CD14-positive monocyte (primary cell): Measurements from ENCODE around the gene MAST4. TPM values are rescaled to one million over a fixed set of nuclear protein-coding genes. Genes with fewer than 3 reads are reported as not detected.

Source experiments
- DNase-seq, 3 donors: peaks; one replicate each; pipeline ENCODE4 v3.0.0-alpha.2; 2011 to 2022
- H2AFZ ChIP-seq: 2 replicates; pipeline ENCODE4 v1.6.0; 2012; ENCODE audit warnings: mild to moderate bottlenecking, low read depth, low read length, inconsistent platforms; ENCODE audit not compliant: insufficient read depth, poor library complexity, severe bottlenecking
- H3K27ac ChIP-seq, 2 donors: 1 replicate in 1 of 2; 2 replicates in 1 of 2; pipeline ENCODE4 v1.5.1; 2012 to 2013; ENCODE audit warnings: low read length in 2 of 2, control low read depth in 1 of 2, inconsistent platforms in 1 of 2, low read depth in 1 of 2, mild to moderate bottlenecking in 1 of 2
- H3K27me3 ChIP-seq, 2 donors: one replicate each; pipeline versions ENCODE4 v1.6.0 to v1.6.1; 2011 to 2013; ENCODE audit warnings: low read length in 2 of 2; ENCODE audit not compliant: control insufficient read depth in 2 of 2, insufficient read depth in 2 of 2
- H3K36me3 ChIP-seq, 2 donors: replicated peaks in 1 of 2; 1 replicate in 1 of 2; 2 replicates in 1 of 2; pipeline versions ENCODE4 v1.5.1 to v1.6.1; 2012 to 2013; ENCODE audit warnings: low read length in 2 of 2, control low read depth in 1 of 2, inconsistent platforms in 1 of 2, mild to moderate bottlenecking in 1 of 2; ENCODE audit not compliant: insufficient read depth in 2 of 2, control insufficient read depth in 1 of 2
- H3K4me1 ChIP-seq, 2 donors: 1 replicate in 1 of 2; 2 replicates in 1 of 2; pipeline versions ENCODE4 v1.5.1 to v1.6.1; 2012 to 2013; ENCODE audit warnings: low read length in 2 of 2, control low read depth in 1 of 2, inconsistent platforms in 1 of 2, mild to moderate bottlenecking in 1 of 2, moderate library complexity in 1 of 2; ENCODE audit not compliant: insufficient read depth in 2 of 2, control insufficient read depth in 1 of 2
- H3K4me2 ChIP-seq: replicated peaks from 2 replicates; pipeline ENCODE3; 2012; ENCODE audit warnings: low read length, moderate library complexity, mild to moderate bottlenecking; ENCODE audit not compliant: poor library complexity, severe bottlenecking; ENCODE audit errors: extremely low read depth
- H3K4me3 ChIP-seq, 3 experiments: fragments of 200-600 bp in 1 of 3; sonication (generic) in 1 of 3; replicated peaks in 1 of 3; 1 replicate in 2 of 3; 2 replicates in 1 of 3; pipeline ENCODE4 v1.5.1; 2011 to 2013; ENCODE audit warnings: low read length in 3 of 3, mild to moderate bottlenecking in 3 of 3, control low read depth in 2 of 3, low read depth in 2 of 3, inconsistent platforms in 1 of 3, moderate library complexity in 1 of 3
- H3K79me2 ChIP-seq: 2 replicates; pipeline ENCODE4 v1.6.0; 2012; ENCODE audit warnings: mild to moderate bottlenecking, control low read depth, inconsistent platforms, low read length, moderate library complexity; ENCODE audit not compliant: insufficient read depth
- H3K9ac ChIP-seq: 2 replicates; pipeline ENCODE4 v1.6.0; 2017; ENCODE audit warnings: low read length, mild to moderate bottlenecking; ENCODE audit not compliant: insufficient read depth, poor library complexity, severe bottlenecking
- H3K9me3 ChIP-seq, 2 donors: replicated peaks in 1 of 2; 1 replicate in 1 of 2; 2 replicates in 1 of 2; pipeline versions ENCODE4 v1.5.1 to v1.6.1; 2012 to 2013; ENCODE audit warnings: low read length in 2 of 2, control low read depth in 1 of 2; ENCODE audit not compliant: control insufficient read depth in 1 of 2, insufficient read depth in 1 of 2
- H4K20me1 ChIP-seq: 2 replicates; pipeline ENCODE4 v1.6.0; 2012; ENCODE audit warnings: mild to moderate bottlenecking, low read length, control low read depth, moderate library complexity; ENCODE audit not compliant: insufficient read depth
- H3K27ac Mint-ChIP-seq, 7 donors: one replicate each; pipeline ENCODE4 v1.8.0; 2020; ENCODE audit warnings: mild to moderate bottlenecking in 7 of 7, mixed read lengths in 7 of 7, moderate library complexity in 6 of 7, inconsistent platforms in 2 of 7
- H3K27me3 Mint-ChIP-seq, 3 donors: one replicate each; pipeline ENCODE4 v1.8.0; 2021 to 2022; ENCODE audit warnings: low read depth in 3 of 3, mild to moderate bottlenecking in 3 of 3, mixed read lengths in 3 of 3, moderate library complexity in 3 of 3, inconsistent platforms in 1 of 3
- H3K36me3 Mint-ChIP-seq, 2 donors: one replicate each; pipeline ENCODE4 v1.8.0; 2020; ENCODE audit warnings: mixed read lengths in 2 of 2, inconsistent platforms in 1 of 2, mild to moderate bottlenecking in 1 of 2
- H3K4me1 Mint-ChIP-seq: one replicate; pipeline ENCODE4 v1.8.0; 2020; ENCODE audit warnings: mild to moderate bottlenecking, mixed read lengths
- H3K4me3 Mint-ChIP-seq, 2 donors: one replicate each; pipeline ENCODE4 v1.8.0; 2020; ENCODE audit warnings: mild to moderate bottlenecking in 2 of 2, mixed read lengths in 2 of 2, moderate library complexity in 1 of 2
- H3K9me3 Mint-ChIP-seq, 7 donors: one replicate each; pipeline ENCODE4 v1.8.0; 2020 to 2022; ENCODE audit warnings: mixed read lengths in 7 of 7, mild to moderate bottlenecking in 6 of 7, moderate library complexity in 6 of 7, inconsistent platforms in 2 of 7
- CTCF ChIP-seq: fragments of 200-600 bp; IDR thresholded peaks from one replicate; pipeline ENCODE4 v1.8.0; 2022; ENCODE audit warnings: antibody characterized with exemption, mild to moderate bottlenecking
- WGBS: methylation state at CpG from one replicate; pipeline ENCODE4 v1.1.5; 2013; ENCODE audit warnings: missing lambda C conversion rate; ENCODE audit not compliant: insufficient coverage; 5-methylcytosine and 5-hydroxymethylcytosine counted together
- intact Hi-C, 2 donors: fragments of 100-400 bp; cut with micrococcal nuclease; formaldehyde crosslinking; loops; one replicate each; pipeline versions ENCODE4 v1.15.0 to v1.15.1; 2023
- polyA plus RNA-seq, 3 donors: library from polyadenylated mRNA; depleted of rRNA in 1 of 3; unstranded in 2 of 3; stranded (reverse) in 1 of 3; fragments of 300-500 nt in 2 of 3; fragments of >200 nt in 1 of 3; fragmentation: Illumina TruSeq in 2 of 3; gene quantifications; 1 replicate in 2 of 3; 2 replicates in 1 of 3; pipeline ENCODE4 v1.2.3, GENCODE V29; 2012 to 2021

Gene MAST4
- polyA plus RNA-seq, 3 donors, result 0.03 to 0.24 TPM; not detected in 1

GRCh38 chr5:67147760-67148159 is 551.6 kb downstream of the MAST4 start:
- no peak overlapping the region for H3K27ac Mint-ChIP-seq
- peaks cover 6% of the 10 kb centered on the region for H3K4me1 Mint-ChIP-seq
- Histone ChIP-seq H3K36me3 (no peaks in the 10 kb centered on the region), H3K27me3 (no peaks in the 10 kb centered on the region), H2AFZ (no peak overlapping the region), H3K27ac (no peak overlapping the region), H3K4me3 (no peak overlapping the region), H3K4me2 (no peak overlapping the region), H3K79me2 (no peaks in the 10 kb centered on the region), H3K9ac (no peak overlapping the region), H3K4me1 (peaks cover 0 to 6% of the 10 kb centered on the region in 2 donors), H4K20me1 (no peaks in the 10 kb centered on the region), H3K9me3 (no peaks in the 10 kb centered on the region)
- peaks cover 0 to 3% (median 0%) of the 10 kb centered on the region in 7 donors for H3K9me3 Mint-ChIP-seq
- DNase-seq, result no peak
- intact Hi-C loops, result no loop called here
- no peak overlapping the region for H3K4me3 Mint-ChIP-seq
- no peaks in the 10 kb centered on the region for H3K36me3 Mint-ChIP-seq
- TF ChIP-seq CTCF, result no peak
- WGBS, result no CpG with 5 or more reads among the region's 3 CpGs
- H3K27me3 Mint-ChIP-seq, result peaks cover 0 to 2% (median 1%) of the 10 kb centered on the region in 3 donors

- Mint-ChIP-seq H3K27me3 (peaks cover 0 to 1% (median 0%) of the 10 kb centered on the region in 3 donors), H3K4me3 (no peak overlapping the region), H3K27ac (no peak overlapping the region), H3K4me1 (peaks cover 6% of the 10 kb centered on the region), H3K36me3 (no peaks in the 10 kb centered on the region), H3K9me3 (peaks cover 0 to 3% (median 0%) of the 10 kb centered on the region in 7 donors)
- intact Hi-C loops, result no loop called here
- Histone ChIP-seq H2AFZ (no peak overlapping the region), H3K36me3 (no peaks in the 10 kb centered on the region), H3K79me2 (no peaks in the 10 kb centered on the region), H3K4me2 (no peak overlapping the region), H4K20me1 (no peaks in the 10 kb centered on the region), H3K4me1 (peaks cover 0 to 6% of the 10 kb centered on the region in 2 donors), H3K27ac (no peak overlapping the region), H3K9ac (no peak overlapping the region), H3K4me3 (no peak overlapping the region), H3K9me3 (no peaks in the 10 kb centered on the region), H3K27me3 (no peaks in the 10 kb centered on the region)
- no peak for TF ChIP-seq CTCF
- DNase-seq, result no peak
- WGBS, result 94% methylated on average over 5 of the region's 14 CpGs
These were observed 553.1 kb downstream of the MAST4 start for GRCh38 chr5:67149057-67149950.
